ENCODE measurements around the gene GALNT18. TPM values are rescaled to one million over a fixed set of nuclear protein-coding genes. Genes with fewer than 3 reads are reported as not detected.

The GALNT18 gene
- total RNA-seq, 4 donors from 2014 or later: 7.8 to 57.1 (median 17.8) TPM

GRCh38 chr11:11322101-11322500 lies 299.7 kb downstream of the GALNT18 start:
- TF ChIP-seq CTCF (IDR thresholded peaks at IDR 0.05; ENCODE audit: low read depth): no peak

GRCh38 chr11:11320825-11321224 lies 301.0 kb downstream of the GALNT18 start:
- no peak for TF ChIP-seq CTCF (IDR thresholded peaks at IDR 0.05; ENCODE audit: low read depth)

- TF ChIP-seq CTCF (IDR thresholded peaks at IDR 0.05; ENCODE audit: low read depth): no peak
Measured at GRCh38 chr11:11318961-11319360, 302.8 kb downstream of the GALNT18 start.

GRCh38 chr11:11318461-11318860 lies 303.3 kb downstream of the GALNT18 start:
- TF ChIP-seq CTCF (IDR thresholded peaks at IDR 0.05; ENCODE audit: low read depth): no peak

GRCh38 chr11:11316651-11317230 lies 305.1 kb downstream of the GALNT18 start:
- TF ChIP-seq CTCF (IDR thresholded peaks at IDR 0.05; ENCODE audit: low read depth): no peak

- TF ChIP-seq CTCF (IDR thresholded peaks at IDR 0.05; ENCODE audit: low read depth): no peak
Measured at GRCh38 chr11:11313902-11314692, 307.7 kb downstream of the GALNT18 start.

GRCh38 chr11:11313426-11313825 lies 308.4 kb downstream of the GALNT18 start:
- TF ChIP-seq CTCF (IDR thresholded peaks at IDR 0.05; ENCODE audit: low read depth): no peak

Data from subcutaneous adipose tissue (tissue), 4 donors.